Vagina (tissue), 2 donors: Measurements from ENCODE around the gene ARHGAP42. TPM values are rescaled to one million over a fixed set of nuclear protein-coding genes. Genes with fewer than 3 reads are reported as not detected.

Experiments
- DNase-seq, 2 donors: peaks; one replicate each; pipeline ENCODE4 v3.0.0-alpha.2; 2017; ENCODE audit errors: extremely low spot score in 2 of 2
- H3K27ac ChIP-seq: fragments of 200-600 bp; sonication (generic); one replicate; pipeline ENCODE4 v1.5.1; 2019
- H3K27me3 ChIP-seq: fragments of 200-600 bp; sonication (generic); one replicate; pipeline ENCODE4 v1.5.1; 2019
- H3K36me3 ChIP-seq, 2 donors: fragments of 200-600 bp; sonication (generic); one replicate each; pipeline ENCODE4 v1.5.1; 2017 to 2019
- H3K4me1 ChIP-seq: fragments of 200-600 bp; sonication (generic); one replicate; pipeline ENCODE4 v1.5.1; 2019
- H3K4me3 ChIP-seq, 2 donors: fragments of 200-600 bp; sonication (generic); 1 replicate in 1 of 2; 2 replicates in 1 of 2; pipeline ENCODE4 v1.5.1; 2016 to 2019
- H3K9me3 ChIP-seq: fragments of 200-600 bp; sonication (generic); one replicate; pipeline ENCODE4 v1.5.1; 2019
- POLR2A ChIP-seq, 2 donors: fragments of 450-650 bp; IDR thresholded peaks; one replicate each; pipeline ENCODE4 v1.6.1; 2017; ENCODE audit warnings: antibody characterized with exemption in 2 of 2, mild to moderate bottlenecking in 2 of 2, moderate library complexity in 2 of 2
- POLR2AphosphoS5 ChIP-seq, 2 donors: sonication (generic); formaldehyde crosslinking; IDR thresholded peaks; one replicate each; pipeline ENCODE4 v1.9.0; 2017; ENCODE audit warnings: antibody characterized with exemption in 2 of 2, mild to moderate bottlenecking in 2 of 2, low read depth in 1 of 2; ENCODE audit not compliant: insufficient read depth in 1 of 2
- intact Hi-C: fragments of 100-400 bp; cut with DNase I; formaldehyde crosslinking; loops from one replicate; pipeline ENCODE4 v1.15.1; 2023
- total RNA-seq: library from RNA; depleted of rRNA; stranded (reverse); fragments of >200 nt; gene quantifications from one replicate; pipeline ENCODE4 v1.2.3, GENCODE V29; 2016
- TF ChIP-seq, protein P1 (sequence below), 3 experiments: fragments of 450-650 bp in 2 of 3; fragments of 200-600 bp in 1 of 3; sonication (generic) in 1 of 3; IDR thresholded peaks; one replicate each; pipeline ENCODE4 v1.5.1; 2017 to 2019; ENCODE audit warnings: antibody characterized with exemption in 3 of 3, mild to moderate bottlenecking in 2 of 3, moderate library complexity in 2 of 3

The ARHGAP42 gene
- total RNA-seq, 1 donor from 2014 or later = 5.9 TPM

DNA sequence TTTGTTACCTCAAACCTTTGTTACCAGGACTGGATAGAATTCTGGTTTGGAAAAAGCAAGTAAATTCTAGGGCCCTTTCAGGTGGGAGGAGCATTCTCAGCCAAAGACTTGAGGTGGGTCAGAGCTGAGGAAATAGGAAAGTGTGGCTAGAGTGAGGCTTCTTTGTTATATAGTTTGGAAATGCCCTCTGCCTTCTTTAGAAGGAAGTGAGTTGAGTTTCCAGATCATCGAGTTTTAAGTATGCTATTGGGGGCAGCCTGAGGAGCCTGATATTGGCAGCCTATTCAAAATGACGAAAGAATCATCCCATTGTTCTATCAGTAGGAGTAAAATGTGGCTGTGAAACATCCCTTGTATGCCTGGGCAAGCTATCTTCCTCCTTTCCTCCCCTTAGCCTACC, 134.1 kb downstream of the ARHGAP42 start:
- no peak for DNase-seq
- intact Hi-C loops = no loop called here
- no peak overlapping the region for H3K4me3 ChIP-seq
- no peak for TF ChIP-seq POLR2A (IDR thresholded peaks at IDR 0.05)
- no peaks in the 10 kb centered on the region for H3K27me3 ChIP-seq
- no peaks in the 10 kb centered on the region for H3K36me3 ChIP-seq
- H3K4me1 ChIP-seq = peaks cover 32% of the 10 kb centered on the region
- no peak overlapping the region for H3K27ac ChIP-seq
- no peaks in the 10 kb centered on the region for H3K9me3 ChIP-seq

DNA sequence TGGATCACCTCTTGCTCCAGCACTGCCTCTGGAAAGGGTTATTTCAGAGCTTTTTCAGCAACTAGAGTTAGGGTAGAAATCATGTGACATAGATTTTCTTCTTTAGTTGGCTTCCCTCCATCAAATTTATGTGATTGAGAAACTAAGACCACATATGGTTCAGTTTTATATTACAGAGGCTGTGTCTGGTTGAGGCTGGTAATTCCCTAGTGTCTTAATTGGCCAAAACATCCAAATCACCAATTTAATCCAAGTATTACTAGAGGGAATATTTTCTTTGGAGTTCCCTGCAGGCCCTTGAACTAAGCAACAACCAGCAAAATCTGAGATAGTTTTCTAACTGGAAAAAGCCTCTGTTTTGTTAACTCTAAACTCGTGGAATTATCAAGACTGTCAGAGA, 136.3 kb downstream of the ARHGAP42 start:
- Histone ChIP-seq H3K4me3 (no peak overlapping the region), H3K9me3 (no peaks in the 10 kb centered on the region), H3K27me3 (no peaks in the 10 kb centered on the region), H3K27ac (no peak overlapping the region), H3K36me3 (no peaks in the 10 kb centered on the region), H3K4me1 (peaks cover 33% of the 10 kb centered on the region)
- DNase-seq = no peak
- intact Hi-C loops = no loop called here
- TF ChIP-seq, protein P1, sequence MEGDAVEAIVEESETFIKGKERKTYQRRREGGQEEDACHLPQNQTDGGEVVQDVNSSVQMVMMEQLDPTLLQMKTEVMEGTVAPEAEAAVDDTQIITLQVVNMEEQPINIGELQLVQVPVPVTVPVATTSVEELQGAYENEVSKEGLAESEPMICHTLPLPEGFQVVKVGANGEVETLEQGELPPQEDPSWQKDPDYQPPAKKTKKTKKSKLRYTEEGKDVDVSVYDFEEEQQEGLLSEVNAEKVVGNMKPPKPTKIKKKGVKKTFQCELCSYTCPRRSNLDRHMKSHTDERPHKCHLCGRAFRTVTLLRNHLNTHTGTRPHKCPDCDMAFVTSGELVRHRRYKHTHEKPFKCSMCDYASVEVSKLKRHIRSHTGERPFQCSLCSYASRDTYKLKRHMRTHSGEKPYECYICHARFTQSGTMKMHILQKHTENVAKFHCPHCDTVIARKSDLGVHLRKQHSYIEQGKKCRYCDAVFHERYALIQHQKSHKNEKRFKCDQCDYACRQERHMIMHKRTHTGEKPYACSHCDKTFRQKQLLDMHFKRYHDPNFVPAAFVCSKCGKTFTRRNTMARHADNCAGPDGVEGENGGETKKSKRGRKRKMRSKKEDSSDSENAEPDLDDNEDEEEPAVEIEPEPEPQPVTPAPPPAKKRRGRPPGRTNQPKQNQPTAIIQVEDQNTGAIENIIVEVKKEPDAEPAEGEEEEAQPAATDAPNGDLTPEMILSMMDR (IDR thresholded peaks at IDR 0.05) = no peak
- TF ChIP-seq POLR2AphosphoS5 (IDR thresholded peaks at IDR 0.05; ENCODE audit: insufficient read depth in 1 of 2, low read depth in 1 of 2) (no peak), POLR2A (IDR thresholded peaks at IDR 0.05) (no peak)

DNA sequence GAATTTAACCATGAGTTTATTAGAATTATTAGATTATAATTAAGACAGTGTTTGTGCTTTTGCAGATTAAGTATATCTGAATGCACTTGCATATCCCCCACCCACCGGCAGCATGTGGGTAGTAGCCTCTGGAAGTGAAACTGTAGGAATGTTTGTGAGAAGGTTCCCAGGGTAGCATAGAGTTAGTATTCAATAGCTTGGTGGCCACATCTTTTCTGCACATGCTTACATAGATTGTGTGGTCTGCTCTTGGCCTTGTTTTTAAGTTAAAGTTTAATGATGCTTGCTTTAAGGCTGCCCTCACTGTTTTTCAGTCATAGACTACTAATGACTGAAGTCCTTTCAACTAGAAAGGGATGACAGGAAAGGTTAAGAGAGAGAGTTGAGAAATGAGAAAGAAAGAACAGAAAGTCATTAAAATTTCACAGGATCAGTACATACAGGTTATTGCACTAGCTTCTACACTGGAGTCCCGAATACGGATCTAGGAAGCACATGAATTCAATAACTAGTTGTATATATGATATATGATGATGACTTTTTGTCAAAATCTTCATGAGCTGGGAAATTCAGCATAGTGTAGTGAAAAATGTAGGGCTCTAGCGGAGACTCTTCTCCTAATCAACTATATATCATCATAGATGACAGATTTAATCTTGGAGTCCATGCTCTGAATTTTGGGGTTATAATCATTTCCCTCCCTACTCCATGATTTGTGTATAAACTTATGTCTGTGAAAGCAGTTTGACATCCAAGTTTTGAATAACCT, 137.1 kb downstream of the ARHGAP42 start:
- Histone ChIP-seq H3K4me3 (no peak overlapping the region), H3K27ac (no peak overlapping the region), H3K27me3 (no peaks in the 10 kb centered on the region), H3K4me1 (peaks cover 33% of the 10 kb centered on the region), H3K9me3 (no peaks in the 10 kb centered on the region), H3K36me3 (no peaks in the 10 kb centered on the region)
- DNase-seq = no peak
- TF ChIP-seq POLR2A (IDR thresholded peaks at IDR 0.05) (no peak), POLR2AphosphoS5 (IDR thresholded peaks at IDR 0.05; ENCODE audit: insufficient read depth in 1 of 2, low read depth in 1 of 2) (no peak)
- TF ChIP-seq, protein P1 (IDR thresholded peaks at IDR 0.05) = no peak
- intact Hi-C loops = no loop called here

DNA sequence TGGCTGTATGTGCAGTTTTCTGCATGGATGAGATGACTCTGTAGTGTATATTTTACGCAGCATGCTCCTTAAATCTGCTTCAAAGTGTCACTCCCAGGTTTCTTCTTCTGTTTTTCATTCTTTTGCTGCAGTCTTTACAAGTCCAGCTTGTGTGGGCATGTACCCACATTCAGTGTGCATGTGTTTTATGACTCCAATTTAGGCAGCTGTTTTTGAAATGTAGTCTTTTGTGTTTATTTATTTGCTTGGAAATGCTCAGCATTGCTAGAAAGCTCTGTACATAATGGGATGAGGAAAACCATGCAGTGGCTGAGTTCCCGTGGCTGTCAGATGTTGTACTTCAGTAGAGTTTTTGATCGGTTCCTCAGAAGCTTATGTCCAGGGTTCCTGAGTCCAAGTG, 138.5 kb downstream of the ARHGAP42 start:
- Histone ChIP-seq H3K27me3 (no peaks in the 10 kb centered on the region), H3K4me1 (peaks cover 33% of the 10 kb centered on the region), H3K4me3 (no peak overlapping the region), H3K27ac (no peak overlapping the region), H3K9me3 (no peaks in the 10 kb centered on the region), H3K36me3 (no peaks in the 10 kb centered on the region)
- no peak for DNase-seq
- intact Hi-C loops = no loop called here
- TF ChIP-seq, protein P1 (IDR thresholded peaks at IDR 0.05) = no peak
- no peak for TF ChIP-seq POLR2AphosphoS5 (IDR thresholded peaks at IDR 0.05; ENCODE audit: insufficient read depth in 1 of 2, low read depth in 1 of 2)
- TF ChIP-seq POLR2A (IDR thresholded peaks at IDR 0.05) = no peak

DNA sequence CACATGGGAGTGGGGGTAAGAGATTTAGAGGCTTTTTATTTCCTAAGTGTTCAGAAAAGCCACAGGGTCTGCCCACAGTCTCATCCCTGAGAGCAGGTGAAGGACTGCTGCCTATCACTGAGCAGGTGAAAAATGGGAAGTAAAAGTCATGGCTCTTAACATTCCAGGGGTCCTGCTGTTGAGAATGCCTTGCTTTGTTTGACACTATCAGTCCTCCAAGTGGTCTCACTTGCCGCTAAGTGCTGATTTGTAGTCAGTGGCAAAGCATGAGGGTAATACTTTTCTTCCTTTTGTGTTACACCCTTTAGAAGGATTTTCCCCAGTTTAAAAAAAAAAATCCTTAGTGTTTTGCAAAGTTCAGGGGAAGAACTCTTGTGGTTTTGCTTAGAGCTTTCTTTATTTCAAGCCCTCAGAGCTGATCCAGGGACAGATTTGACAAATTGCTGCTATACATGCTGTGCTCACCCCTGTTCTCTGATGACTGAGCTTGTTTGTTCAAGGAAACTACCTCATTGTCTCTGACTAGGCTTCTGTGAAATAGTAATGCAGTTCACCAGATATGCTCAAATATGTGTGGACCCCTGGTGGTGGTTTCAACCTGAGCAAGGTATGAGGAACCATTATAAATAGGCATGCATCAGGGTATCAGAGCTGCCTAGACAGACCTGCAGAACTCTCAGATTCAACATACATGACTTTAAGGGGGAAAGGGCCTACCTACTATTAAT, 141.0 kb downstream of the ARHGAP42 start:
- Histone ChIP-seq H3K4me3 (no peak overlapping the region), H3K27ac (no peak overlapping the region), H3K36me3 (no peaks in the 10 kb centered on the region), H3K27me3 (no peaks in the 10 kb centered on the region), H3K4me1 (peaks cover 49% of the 10 kb centered on the region), H3K9me3 (no peaks in the 10 kb centered on the region)
- intact Hi-C loops = no loop called here
- TF ChIP-seq POLR2A (IDR thresholded peaks at IDR 0.05) (no peak), POLR2AphosphoS5 (IDR thresholded peaks at IDR 0.05; ENCODE audit: insufficient read depth in 1 of 2, low read depth in 1 of 2) (no peak)
- TF ChIP-seq, protein P1 (IDR thresholded peaks at IDR 0.05) = no peak
- DNase-seq = no peak
